Astrocyte of the cerebellum (primary cell): Measurements from ENCODE around the gene MRC2.

ENCODE experiments used
- DNase-seq: peaks from one replicate; pipeline ENCODE4 v3.0.0-alpha.2; 2011; ENCODE audit warnings: low read depth
- H3K4me3 ChIP-seq: 2 replicates; pipeline ENCODE4 v1.5.1; 2011; ENCODE audit warnings: mild to moderate bottlenecking, low read depth, low read length, moderate library complexity
- CTCF ChIP-seq: IDR thresholded peaks from 2 replicates; pipeline ENCODE4 v1.5.1; 2012; ENCODE audit warnings: low read length, low read depth, moderate library complexity, mild to moderate bottlenecking; ENCODE audit errors: missing control alignments
- in situ Hi-C: cut with HindIII; loops from 2 replicates; pipeline ENCODE4 v1.10.0; 2017; ENCODE audit warnings: low sequenced_read_pairs

MRC2 gene

GRCh38 chr17:62660629-62661118, 33.2 kb downstream of the MRC2 start:
- in situ Hi-C loops, result no loop called here
- no peak overlapping the region for H3K4me3 ChIP-seq
- no peak for DNase-seq
- no peak for TF ChIP-seq CTCF

- no peak overlapping the region for H3K4me3 ChIP-seq
- in situ Hi-C loops, result no loop called here
- no peak for DNase-seq
- no peak for TF ChIP-seq CTCF
Measured at GRCh38 chr17:62661337-62661736, 33.9 kb downstream of the MRC2 start.

- in situ Hi-C loops, result no loop called here
- no peak for DNase-seq
- TF ChIP-seq CTCF, result no peak
- no peak overlapping the region for H3K4me3 ChIP-seq
Measured at GRCh38 chr17:62662855-62663254, 35.4 kb downstream of the MRC2 start.

GRCh38 chr17:62663304-62663703, 35.8 kb downstream of the MRC2 start:
- no peak overlapping the region for H3K4me3 ChIP-seq
- no peak for DNase-seq
- no peak for TF ChIP-seq CTCF
- in situ Hi-C loops, result no loop called here

- no peak for TF ChIP-seq CTCF
- in situ Hi-C loops, result no loop called here
- no peak for DNase-seq
- H3K4me3 ChIP-seq, result no peak overlapping the region
Measured at GRCh38 chr17:62664336-62665120, 37.1 kb downstream of the MRC2 start.

- no peak for DNase-seq
- H3K4me3 ChIP-seq, result no peak overlapping the region
- in situ Hi-C loops, result no loop called here
- TF ChIP-seq CTCF, result no peak
Measured at GRCh38 chr17:62665599-62665998, 38.1 kb downstream of the MRC2 start.
